GM21447 (cell line): ENCODE data around the gene GRAMD2A.
A peak's percentile ranks its signal among the peaks of the same experiment; 100 is the strongest.

Experiments
- ATAC-seq: cut with Tn5 transposase; IDR thresholded peaks from one replicate; pipeline ENCODE4 v1.9.1; 2021; ENCODE audit not compliant: unreplicated experiment

The GRAMD2A gene

DNA sequence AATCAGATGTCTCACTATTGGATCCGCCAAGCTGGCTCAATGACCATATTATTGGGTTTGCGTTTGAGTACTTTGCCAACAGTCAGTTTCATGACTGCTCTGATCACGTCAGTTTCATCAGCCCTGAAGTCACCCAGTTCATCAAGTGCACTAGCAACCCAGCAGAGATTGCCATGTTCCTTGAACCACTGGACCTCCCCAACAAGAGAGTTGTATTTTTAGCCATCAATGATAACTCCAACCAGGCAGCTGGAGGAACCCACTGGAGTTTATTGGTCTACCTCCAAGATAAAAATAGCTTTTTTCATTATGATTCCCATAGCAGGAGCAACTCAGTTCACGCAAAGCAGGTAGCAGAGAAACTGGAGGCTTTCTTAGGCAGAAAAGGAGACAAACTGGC, 57.9 kb downstream of the GRAMD2A start:
- no peak for ATAC-seq

- no peak for ATAC-seq
Measured at GRCh38 chr15:72136170-72137051, 61.2 kb downstream of the GRAMD2A start.

DNA sequence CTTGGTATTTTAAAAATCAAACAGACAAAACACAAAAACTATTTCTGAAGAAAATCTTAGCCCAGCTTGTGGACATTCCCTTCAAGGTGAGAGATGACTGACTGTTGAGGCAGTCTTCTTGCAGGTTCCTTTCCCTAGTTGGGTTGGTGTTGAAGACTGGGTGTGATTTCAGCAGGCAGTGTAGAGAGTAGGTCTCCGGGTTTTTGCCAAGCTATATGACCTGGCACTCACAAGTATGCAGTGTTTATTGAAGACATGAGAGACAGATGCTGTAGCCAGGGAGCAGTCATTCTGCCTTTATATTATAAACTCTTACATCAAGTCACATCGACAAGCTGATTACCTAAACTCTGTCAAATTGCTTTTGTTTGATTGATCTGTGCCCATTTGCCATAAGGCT, 61.9 kb downstream of the GRAMD2A start:
- no peak for ATAC-seq

- no peak for ATAC-seq
Measured at GRCh38 chr15:72133211-72133610, 64.4 kb downstream of the GRAMD2A start.

GRCh38 chr15:72131922-72132321, 65.7 kb downstream of the GRAMD2A start:
- no peak for ATAC-seq

GRCh38 chr15:72130272-72130671, 67.3 kb downstream of the GRAMD2A start:
- no peak for ATAC-seq

DNA sequence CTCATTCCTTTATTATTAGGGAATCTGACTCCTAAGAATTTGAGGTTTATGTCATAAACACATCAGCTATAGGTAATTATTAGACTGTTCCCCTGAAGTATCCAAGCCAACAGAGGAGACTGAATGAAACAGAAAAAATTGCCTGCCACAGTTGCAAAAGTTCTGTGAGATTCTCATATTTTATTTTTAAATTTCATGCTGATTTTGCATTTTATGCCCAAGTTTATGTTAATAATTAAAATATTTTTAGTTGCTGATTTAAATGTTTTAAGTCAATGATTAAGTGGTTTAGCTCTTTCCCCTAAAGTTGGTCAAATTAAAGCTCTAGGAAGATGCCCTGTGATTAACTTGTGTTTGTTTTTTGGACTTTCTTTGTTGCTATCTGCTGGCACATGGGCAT, 69.2 kb downstream of the GRAMD2A start:
- ATAC-seq = no peak

DNA sequence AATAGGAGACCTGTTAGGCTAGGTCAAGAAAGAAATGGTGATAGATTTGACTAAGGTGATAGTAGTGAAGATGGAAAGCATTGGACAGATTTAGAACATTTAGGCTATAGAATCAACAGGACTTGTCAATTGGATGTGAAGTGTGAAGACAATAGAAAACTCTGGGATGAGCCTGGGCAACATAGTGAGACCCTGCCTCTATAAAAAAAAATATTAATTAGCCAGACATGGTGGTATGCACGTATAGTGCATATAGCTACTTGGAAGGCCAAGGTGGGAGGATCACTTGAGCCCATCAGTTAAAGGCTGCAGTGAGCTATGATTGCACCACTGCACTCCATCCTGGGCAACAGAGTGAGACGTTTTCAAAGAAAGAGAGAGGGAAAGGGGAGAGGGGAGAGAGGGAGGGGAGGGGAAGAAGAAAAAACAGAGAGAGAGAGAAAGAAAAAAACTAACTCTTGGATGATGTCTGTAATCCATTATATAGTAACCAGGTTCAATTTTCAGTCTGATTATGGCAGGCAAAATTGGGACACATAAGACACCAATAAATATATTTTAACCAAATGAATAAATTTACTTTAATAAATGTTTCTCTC, 69.8 kb downstream of the GRAMD2A start:
- no peak for ATAC-seq

- no peak for ATAC-seq
Measured at GRCh38 chr15:72124218-72124617, 73.4 kb downstream of the GRAMD2A start.

DNA sequence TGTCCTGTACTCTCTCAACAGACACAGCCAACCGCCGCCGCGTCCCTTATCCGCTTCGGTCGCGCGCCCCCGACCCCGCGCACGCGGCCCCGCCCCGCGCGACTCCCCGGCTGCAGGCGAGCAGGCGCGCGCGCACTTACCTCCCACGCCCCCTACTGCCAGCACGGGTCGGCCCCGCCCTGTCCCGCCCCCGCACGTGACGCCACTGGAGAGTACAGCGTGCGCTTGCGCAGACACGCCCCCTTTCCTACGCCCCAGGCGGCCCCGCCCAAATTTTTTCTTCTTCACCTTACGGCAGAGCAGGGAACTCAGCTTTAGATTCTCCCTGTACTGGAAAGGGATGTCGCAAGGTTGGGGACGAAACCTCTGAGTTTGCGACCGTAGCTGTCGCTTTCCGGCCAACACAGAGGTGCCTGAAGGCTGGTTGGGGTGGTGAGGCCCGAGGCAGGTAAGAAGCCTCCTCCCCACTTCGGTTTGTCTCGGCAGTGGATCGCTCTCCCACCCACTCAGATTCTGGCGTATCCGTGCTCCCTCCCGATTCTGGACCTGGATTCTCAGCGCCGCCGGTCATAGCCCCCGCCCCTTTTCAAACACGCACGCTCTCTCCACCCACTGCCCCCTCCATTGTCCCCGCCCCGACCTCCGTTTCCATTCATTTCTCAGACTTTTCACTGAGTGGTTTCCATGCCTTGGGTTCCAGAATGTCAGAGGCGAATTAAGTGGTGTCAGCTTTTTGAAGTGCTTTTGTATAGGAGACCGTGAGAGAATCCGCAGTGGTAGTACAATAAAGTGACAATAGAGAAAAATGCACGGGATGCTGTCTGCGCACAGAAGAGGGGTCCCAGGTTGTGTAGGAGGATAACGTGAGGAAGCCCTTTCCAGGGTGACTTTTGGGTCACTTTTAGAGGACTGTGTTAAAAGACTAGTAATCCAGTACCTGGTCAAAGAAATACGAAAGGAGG, 79.3 kb downstream of the GRAMD2A start, which contains the start of the genes MYO9A and SENP8:
TSS of gene MYO9A (minus strand) at position 134 of the 962 bp plus-strand sequence. CDS start 71,587 bp downstream, outside the sequence.
TSS of gene SENP8 (plus strand) at position 387 of the 962 bp plus-strand sequence. CDS start 21,221 bp downstream, outside the sequence.
- ATAC-seq = peak; percentile 51

DNA sequence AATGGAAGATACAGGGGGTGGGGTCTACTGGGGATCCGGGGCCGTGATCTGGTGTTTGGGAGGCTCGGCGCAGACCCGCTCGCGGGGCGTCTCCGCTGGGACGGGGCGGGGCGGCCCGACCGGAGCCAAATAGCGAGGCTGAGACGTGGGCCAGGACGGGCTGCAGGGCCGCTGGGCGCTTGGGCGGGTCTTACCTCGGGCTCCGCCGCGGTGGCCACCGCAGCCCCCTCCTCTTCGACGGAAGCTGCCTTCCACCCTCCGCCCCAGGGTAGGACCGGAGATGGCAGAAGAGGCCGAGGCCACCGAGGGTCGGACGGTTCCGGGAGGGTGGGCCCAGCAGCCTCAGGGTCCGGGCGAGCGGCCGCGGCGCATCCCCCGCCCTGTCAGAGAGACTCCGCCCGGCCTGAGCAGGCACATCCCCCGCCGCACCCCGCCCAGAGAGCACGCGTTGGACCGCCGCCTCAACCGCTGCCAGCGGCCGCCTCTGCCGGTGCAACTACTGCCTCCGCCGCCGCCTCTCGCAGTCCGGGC, 80.0 kb downstream of the GRAMD2A start:
- peak; percentile 57 for ATAC-seq

- ATAC-seq = peak; percentile 4
Measured at GRCh38 chr15:72116731-72117485, 80.7 kb downstream of the GRAMD2A start.

DNA sequence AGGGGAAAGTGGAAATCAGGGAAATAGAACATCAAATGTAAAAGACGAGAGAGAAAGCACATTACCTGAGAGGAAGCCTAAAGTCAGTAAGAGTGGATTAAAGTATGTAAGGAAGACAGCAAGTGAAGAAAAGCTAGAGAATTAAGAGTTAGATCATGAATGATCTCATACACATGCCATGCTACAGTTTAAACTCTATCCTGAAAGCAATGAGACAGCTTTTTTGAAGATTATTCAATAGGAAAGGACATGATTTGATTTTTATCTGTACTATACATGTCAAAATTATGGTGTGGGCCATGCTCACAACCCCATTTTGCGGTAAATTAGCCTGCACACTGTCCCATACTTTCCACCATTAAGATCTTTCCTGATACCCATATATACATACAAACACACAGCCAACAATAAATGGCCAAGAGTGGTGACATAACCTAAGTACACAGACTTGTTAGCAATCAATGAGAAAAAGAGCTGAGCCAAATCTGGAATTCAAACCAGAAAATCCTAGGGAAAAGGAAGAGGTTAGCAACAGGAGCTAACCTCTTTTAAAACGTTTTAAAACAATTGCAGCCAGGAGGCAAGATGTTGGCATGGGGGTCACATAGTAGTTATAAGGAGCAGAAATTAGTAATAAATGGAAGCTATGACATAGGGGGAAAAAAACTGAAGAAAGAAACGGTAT, 84.1 kb downstream of the GRAMD2A start:
- no peak for ATAC-seq

GRCh38 chr15:72112805-72113204, 84.8 kb downstream of the GRAMD2A start:
- ATAC-seq = no peak

GRCh38 chr15:72112116-72112515, 85.5 kb downstream of the GRAMD2A start:
- ATAC-seq = no peak

- ATAC-seq = no peak
Measured at GRCh38 chr15:72110355-72110754, 87.2 kb downstream of the GRAMD2A start.
